Renal cortical epithelial cell (primary cell): ENCODE results near the gene MGAT3. TPM values are rescaled to one million over a fixed set of nuclear protein-coding genes. Genes with fewer than 3 reads are reported as not detected.

Experiments
- DNase-seq: peaks from one replicate; pipeline ENCODE4 v3.0.0-alpha.2; 2011; ENCODE audit warnings: low read depth
- total RNA-seq: library from RNA; depleted of rRNA; stranded (reverse); fragments of >200 nt; gene quantifications from 2 replicates; pipeline ENCODE4 v1.2.3, GENCODE V29; 2014

MGAT3 gene
- total RNA-seq, 1 donor from 2014 or later = 0.40 TPM

DNA sequence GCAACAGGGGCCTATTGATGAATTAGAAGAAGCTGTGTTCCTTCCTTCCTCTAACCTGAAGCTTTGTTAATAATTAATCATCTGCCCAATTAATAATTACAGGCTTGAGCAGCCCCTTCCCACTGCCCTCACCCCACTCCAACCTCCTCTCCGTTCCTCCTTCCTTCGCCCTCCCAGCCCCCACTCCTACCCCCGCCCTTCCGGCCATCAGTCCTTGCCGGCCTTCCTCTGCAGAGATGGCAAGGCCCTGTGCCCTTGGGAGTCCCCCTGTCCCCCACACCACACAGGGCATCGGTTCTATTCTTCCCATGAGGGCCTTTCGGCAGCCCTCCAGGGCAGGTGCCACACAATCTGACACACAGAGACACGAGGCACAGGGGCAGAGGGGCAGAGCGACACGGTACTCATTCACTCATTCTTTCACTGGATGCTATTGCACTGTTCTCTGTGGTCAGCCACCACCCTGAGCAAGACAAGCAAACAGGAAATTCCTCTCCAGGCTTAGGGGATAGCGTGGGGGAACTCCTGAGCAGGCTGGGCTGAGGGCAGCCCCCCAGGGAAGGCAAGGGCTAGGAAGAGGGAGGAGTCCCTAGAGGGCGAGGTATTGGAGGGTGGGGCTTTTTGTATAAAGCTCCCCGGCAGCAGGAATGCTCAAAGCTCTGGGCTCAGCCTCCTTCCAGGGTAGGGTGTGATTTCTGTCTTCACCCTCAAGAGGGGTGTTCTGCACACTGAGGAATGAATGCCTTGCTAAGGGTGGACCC, 14.7 kb downstream of the MGAT3 start:
- peak; percentile 95 for DNase-seq

DNA sequence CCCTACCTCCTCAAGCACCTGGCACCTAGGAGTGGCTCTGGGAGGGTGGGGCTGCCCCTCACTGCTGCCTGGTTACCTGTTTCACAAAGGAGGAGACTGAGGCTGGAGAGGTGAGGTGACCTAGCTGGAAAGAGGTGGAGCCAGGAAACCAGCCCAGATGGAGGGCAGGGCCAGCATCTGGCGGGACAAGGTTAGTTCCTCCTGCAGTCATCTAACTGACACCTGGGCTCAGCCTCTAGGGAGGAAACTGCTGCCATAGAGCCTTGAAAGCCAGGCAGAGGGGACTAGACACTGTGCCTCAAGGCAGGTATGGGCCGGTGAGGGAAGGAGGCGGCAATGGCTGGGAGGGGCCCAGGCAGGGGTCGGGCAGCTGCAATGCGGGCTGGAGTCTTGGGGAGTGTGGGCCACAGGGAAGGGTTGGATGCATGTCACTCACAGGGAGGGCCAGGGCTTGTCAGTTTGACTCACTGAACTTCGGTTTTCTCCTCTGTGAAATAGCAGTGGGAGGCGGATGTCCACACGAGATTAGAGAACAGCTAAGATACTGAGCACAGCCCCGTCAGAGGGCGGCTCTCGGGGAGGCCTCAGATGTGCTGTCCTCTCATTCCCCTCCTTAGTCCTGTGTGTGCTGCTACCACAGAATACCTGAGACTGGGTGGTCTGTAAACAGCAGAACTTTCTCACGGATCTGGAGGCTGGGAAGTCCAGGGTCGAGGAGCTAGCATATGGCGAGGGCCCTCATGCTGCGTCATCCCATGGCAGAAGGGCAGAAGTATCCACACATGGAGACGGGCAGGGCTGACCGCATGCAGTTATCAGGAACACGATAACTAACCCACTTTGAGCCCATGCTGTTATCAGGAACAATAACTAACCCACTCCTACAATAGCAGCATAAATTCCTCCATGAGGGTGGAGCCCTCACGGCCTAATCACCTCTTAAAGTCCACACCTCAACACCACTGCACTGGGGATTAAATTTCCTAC, 16.1 kb downstream of the MGAT3 start:
- no peak for DNase-seq

DNA sequence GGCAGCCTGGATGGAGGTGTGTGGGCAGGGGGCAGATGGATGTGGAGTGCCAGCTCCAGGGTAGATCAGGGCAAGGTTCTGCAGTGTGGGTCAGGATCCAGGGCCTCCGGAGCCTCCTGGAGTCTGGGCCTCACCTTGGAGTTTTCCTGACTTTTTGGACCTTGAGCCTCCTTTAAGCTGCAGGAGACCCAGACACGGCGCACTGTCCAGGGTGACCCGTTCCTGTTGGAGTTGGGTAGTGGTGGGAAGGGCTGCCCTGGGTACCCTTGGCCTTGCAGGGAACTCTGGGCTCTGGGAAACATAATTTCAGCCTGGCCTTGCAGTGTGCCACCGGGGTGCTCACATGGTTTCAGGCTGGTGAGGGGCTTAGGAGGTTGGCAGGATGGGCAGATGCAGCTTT, 17.0 kb downstream of the MGAT3 start:
- DNase-seq = no peak

DNA sequence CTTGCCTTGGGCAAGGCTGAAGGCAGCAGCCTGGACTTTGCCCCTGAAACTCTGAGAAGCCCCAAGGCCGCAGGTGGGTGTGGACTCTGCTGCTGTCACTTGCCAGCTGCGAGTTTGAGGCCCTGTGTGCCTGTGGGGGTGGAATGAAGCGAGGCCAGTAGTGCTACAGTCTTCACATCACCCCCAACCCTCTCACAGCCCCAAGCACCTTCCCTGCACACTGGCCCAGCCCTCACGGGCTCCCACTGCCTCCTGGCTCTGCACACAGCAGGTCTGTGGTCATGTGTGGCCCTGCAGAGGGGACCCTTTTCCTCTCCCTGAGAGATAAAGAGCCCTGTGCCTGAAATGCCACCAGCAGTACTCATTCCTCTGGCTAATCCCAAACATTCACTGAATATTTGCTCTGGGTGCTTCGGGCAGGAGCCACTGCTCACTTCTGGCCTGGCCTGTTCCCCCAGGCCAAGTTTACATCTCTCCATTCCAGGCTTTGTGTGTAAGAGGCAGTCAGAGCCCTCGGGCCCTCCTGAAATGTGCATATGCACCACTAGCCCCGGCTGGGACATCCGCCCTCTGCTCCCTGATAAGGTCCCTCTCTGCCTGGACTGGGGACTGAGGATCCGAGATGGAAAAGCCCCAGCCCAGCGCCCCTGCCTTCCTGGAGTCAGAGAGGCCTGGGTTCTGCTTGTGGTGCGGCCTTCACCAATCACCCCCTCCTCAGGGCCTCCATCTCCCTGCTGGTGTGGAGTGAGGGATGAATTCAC, 17.7 kb downstream of the MGAT3 start:
- no peak for DNase-seq

DNA sequence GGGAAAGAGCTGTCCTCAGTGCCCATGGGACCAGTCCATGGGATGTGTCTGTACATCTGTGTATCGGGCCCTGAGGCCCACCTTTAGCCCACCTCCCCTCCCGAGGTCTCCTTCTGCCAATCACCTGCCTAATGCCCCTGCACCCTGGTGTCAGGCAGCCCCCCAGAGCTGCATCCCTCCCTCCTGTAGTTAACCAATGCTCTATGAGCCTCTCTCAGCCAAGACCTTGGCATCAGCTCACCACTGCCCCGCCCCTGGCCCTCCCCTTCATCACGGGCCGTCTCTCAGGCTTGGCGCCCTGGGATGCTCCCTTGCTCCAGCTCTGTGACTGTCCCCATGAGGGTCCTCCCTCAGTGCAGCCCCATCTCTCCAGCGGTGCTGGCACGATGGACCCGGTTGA, 18.5 kb downstream of the MGAT3 start:
- DNase-seq = no peak

DNA sequence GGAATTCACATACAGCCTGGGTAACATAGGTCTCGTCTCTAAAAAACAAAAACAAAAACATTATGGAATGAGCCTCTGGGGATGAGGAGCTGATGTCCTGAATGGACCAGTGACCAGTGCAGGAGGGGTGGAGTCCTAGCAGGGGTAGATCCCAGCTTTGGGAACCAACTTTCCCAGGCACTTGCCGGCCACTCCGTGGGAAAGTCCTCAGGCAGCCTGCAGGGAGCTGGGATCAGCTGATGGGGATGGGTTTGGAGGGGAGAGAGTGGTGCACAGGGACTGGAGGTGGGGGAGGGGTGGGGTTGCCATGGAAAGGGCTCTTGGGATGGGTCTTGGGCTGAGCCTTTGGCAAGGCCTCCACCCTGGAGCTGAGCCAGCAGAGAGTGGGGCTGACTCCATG, 19.1 kb downstream of the MGAT3 start:
- DNase-seq = no peak

DNA sequence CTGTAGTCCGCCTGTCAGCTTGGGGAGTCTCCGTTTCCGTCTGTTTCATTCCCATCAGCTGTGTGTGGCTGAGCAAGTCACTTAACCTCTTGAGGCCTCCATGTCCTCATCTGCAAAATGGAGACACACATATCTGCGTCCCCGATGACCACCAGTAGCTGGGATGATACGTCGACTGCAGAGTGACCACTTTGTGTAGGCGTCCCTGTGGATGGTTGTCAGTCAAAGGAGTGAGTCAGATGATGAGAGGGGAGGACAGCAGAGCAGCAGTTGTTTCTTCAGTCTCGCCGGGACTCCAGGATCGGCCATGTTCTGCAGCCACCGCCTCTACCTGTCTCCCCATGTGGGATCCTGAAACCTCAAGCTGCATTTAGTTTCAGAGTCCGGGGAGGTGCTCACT, 19.9 kb downstream of the MGAT3 start:
- DNase-seq = no peak

DNA sequence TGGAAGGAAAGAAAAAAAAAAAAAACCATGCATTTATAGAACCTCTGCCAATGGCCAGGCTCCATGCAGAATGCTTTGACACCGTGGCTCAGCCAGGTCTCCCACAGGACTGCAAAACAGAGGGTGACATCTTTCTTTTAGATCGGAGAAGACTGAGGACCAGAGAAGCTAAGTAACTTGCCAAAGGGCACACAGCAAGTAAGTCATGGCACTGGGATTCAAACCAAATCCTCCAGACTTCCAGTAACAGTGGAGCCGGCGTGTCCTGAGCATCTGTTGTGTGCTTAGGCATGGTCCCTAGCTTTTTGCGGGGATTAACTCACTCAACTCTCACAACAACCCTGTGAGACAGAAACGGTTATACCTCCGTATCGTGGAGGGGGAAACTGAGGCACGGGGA, 20.7 kb downstream of the MGAT3 start:
- no peak for DNase-seq

DNA sequence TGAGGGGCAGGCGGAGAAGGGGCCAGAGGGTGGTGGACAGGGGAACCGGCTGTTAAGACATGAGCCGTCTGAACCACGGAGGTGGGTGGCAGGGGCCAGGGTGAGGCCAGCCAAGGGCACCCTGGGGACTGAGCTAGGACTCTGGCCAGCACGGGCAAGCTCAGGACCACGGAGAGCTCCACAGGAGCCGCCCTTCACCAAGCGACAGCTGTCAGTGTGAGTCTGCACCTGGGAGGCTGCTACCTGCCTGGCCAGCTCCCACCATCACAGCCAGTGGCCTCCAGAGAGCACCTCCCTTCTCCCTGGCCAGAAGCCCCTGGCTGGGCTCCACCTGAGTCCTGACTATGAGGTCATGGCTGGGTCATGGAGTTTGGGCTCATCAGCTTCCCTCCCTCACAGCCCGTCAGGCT, 21.6 kb downstream of the MGAT3 start:
- no peak for DNase-seq

DNA sequence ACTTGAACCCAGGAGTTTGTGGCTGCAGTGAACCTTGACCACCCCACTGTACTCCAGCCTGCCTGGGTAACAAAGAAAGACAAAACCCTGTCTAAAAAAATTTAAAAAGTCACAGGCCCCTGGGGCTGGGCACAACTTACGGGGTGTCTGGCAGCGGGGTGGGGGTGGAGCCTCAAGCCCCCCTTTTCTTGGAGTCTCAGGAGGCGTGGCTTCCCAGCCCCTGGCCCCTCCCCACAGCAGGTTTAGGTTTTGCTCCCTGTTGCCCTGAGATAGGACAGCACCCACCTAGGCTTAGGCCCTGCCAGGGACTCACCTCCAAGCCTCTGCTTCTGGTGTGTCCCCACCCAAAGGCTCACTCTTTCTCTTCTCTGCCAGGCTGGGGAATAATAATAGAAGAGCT, 22.4 kb downstream of the MGAT3 start:
- no peak for DNase-seq

DNA sequence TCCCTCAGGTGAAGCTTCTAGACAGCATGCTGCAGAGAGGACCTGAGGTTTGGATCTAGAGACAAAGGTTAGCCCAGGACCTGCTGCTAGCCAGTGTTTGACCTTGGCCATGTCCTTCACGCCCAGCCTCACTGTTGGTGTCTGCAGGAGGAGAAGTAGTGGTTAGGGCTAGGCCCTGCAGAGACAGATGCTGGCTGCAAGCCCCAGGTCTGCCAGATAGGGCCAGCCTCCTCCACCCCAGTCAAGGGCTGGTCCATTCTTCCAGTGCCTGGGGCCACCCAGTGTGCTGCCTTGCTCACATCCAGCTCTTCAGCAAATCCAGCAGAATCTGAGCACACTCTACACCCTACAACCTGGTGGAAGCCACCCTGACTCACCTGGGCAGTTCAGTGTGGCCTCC, 23.7 kb downstream of the MGAT3 start:
- DNase-seq = no peak

DNA sequence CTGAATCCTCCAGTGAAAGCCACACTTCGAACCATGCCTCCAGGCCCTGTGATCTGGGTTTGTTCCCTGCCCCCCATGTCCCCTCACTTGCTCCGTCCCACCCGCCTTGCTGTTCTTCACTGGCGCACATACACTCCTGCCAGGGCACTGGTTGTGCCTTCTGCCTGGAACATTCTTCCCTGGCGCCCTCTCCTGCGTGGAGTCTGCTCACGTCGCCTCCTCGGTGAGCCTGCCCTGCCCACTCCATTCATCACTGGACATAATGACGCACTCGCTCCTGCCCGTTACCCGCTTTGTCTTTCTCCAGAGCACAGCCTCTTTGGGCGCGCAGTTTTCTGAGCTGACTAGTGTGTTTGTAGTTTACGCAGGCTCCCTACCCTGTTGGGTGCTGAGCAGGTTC, 24.2 kb downstream of the MGAT3 start:
- no peak for DNase-seq

DNA sequence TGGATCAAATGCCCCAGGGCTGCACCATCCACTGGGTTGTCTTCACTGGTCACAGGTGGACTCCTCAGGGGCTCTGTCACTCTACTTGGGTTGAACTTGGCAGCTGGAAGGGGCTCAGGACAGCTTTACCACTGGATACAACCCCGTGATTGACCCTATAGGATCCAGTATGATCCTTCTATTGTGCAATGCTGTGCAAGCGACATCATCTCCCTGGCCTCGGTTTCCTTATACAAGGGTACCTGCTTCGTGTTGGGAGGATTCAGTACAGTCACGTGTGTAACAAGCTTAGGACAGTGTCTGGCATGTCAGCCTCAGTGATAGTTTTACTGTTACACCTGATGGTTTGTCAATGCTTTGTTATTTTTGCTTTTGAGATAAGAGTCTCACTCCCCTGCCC, 24.8 kb downstream of the MGAT3 start:
- no peak for DNase-seq

DNA sequence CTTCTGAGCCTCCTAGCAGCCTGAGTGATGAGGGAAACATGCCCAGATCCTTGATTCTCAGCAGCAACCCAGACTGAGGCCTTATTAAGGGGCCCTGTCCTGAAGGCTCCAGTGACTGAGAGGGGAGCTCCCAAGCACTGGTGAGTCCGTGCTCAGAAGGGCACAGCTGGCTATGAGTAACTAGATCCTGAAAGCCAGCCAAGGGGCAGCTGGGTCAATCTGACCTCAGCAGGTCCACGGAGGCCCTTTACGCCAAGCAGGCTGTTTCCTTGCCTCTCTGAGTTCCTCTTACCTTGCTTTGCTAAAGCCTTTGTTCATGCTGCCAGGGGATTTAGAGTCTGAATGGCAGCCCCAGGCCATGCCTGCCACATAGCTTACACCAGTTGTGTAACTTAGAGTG, 26.0 kb downstream of the MGAT3 start:
- DNase-seq = peak; percentile 86

DNA sequence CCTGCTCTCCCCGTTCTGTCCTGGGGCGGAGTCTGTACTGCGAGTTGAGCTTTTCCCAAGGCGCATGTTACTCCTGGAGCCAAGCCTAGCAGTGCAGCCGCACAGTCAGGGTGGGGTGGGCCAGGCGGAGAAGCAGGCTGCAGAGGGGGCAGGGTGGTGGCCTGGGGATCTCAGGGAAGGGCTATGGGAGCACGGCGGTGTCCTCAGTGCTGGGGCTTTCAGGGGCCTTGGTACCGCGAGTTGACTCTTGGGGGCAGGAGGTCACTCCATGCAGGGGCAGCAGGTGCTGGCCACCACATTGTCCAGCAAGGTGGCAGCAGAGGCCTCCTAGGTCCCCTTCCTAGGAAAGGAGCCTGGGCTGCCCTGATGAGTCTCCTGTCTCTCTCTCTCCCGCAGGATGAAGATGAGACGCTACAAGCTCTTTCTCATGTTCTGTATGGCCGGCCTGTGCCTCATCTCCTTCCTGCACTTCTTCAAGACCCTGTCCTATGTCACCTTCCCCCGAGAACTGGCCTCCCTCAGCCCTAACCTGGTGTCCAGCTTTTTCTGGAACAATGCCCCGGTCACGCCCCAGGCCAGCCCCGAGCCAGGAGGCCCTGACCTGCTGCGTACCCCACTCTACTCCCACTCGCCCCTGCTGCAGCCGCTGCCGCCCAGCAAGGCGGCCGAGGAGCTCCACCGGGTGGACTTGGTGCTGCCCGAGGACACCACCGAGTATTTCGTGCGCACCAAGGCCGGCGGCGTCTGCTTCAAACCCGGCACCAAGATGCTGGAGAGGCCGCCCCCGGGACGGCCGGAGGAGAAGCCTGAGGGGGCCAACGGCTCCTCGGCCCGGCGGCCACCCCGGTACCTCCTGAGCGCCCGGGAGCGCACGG, 30.4 kb downstream of the MGAT3 start:
- DNase-seq = no peak

DNA sequence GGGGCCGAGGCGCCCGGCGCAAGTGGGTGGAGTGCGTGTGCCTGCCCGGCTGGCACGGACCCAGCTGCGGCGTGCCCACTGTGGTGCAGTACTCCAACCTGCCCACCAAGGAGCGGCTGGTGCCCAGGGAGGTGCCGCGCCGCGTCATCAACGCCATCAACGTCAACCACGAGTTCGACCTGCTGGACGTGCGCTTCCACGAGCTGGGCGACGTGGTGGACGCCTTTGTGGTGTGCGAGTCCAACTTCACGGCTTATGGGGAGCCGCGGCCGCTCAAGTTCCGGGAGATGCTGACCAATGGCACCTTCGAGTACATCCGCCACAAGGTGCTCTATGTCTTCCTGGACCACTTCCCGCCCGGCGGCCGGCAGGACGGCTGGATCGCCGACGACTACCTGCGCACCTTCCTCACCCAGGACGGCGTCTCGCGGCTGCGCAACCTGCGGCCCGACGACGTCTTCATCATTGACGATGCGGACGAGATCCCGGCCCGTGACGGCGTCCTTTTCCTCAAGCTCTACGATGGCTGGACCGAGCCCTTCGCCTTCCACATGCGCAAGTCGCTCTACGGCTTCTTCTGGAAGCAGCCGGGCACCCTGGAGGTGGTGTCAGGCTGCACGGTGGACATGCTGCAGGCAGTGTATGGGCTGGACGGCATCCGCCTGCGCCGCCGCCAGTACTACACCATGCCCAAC, 31.2 kb downstream of the MGAT3 start:
- DNase-seq = no peak

DNA sequence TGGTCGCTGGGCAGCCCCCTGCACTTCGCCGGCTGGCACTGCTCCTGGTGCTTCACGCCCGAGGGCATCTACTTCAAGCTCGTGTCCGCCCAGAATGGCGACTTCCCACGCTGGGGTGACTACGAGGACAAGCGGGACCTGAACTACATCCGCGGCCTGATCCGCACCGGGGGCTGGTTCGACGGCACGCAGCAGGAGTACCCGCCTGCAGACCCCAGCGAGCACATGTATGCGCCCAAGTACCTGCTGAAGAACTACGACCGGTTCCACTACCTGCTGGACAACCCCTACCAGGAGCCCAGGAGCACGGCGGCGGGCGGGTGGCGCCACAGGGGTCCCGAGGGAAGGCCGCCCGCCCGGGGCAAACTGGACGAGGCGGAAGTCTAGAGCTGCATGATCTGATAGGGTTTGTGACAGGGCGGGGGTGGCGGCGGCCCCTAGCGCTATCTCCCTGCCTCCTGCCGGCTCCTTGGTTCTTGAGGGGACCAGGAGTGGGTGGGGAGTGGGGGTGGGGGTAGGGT, 31.8 kb downstream of the MGAT3 start:
- DNase-seq = no peak

DNA sequence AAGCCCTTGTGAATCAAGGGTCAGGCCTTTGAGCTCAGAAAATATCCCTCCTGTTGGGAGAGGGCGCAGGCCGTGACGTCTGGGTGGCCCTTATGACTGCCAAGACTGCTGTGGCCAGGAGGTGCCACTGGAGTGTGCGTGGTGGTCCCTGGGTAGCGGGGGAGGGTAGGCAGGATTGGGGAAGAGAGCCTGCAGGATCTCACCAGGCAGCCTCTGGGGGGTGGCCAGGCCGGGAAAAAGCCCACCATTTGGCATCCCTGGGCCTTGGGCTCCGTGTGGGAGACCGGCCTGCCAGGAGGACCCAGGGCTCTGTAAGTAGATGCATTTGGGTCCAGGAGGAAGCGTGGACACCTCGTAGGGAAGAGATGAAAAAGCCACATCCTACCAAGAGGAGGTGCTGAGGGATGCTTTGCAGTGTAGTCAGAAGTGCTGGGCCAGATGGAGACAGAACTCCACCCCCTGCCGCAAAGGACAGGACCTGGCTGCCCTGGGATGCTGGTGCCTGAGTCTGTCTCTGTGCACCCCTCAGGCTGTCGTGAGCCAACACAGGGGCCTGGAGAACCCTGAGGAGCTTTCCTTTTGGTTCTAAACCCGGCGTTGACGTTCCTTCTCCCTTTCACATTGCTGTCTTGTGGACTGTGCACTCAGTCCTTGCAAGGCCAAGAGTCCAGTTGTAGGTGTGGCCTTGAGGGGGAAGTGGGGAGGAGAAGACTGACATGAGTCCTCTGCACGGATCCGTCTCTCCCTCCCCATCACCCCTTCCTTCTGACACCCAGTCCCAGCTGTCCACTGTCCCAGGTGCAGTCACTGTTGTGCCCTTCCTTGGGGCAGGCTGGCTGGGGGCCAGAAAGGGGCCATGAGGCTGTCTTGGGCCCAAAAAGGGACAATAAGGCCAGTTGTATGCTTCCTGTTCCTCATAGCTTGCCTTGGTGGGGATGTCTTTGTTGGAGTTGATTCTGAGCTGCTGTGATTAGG, 32.6 kb downstream of the MGAT3 start:
- no peak for DNase-seq

DNA sequence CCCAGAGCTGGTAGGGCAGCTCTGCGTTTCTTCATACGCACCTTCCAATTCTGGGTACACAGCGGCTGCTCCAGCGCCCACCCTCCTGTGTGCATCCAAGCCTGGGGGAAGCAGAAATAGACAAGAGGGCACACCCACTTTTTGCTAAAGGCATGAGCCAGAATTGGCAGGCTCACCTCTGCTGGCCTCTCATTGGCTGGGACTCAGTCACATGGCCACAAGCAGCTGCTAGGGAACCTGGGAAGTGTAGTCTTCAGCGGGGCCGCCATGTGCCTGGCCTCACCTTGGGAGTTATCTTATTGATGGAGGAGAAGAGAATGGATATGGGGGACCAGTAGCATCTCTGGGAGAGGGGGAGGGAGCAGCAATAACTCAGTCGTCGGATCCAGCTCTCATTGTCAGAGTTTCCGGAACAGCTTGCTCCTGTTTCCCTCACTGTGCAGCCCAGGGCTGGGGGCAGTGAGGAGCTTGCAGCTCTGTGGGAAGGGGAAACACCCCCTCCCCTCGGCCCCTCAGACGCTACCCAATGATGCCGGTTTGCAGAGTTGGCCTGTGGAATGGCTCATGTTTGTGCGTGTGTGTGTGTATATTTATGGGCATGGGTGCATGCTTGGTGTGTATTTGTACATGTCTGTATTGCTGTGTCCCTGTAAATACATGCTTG, 33.5 kb downstream of the MGAT3 start:
- DNase-seq = peak; percentile 47
